IMR-90 (cell line): ENCODE results near the gene GAREM1. TPM values are rescaled to one million over a fixed set of nuclear protein-coding genes. Genes with fewer than 3 reads are reported as not detected.
A peak's percentile ranks its signal among the peaks of the same experiment; 100 is the strongest.

Experiments used
- ATAC-seq: fragments of 200-7000 bp; cut with Tn5 transposase; 2 replicates; pipeline ENCODE4 v1.9.1; 2020; ENCODE audit warnings: low read depth, mild to moderate bottlenecking, moderate library complexity
- BruUV-seq: library from RNA; stranded (reverse); fragments of 400-500 nt; replicated peaks from 2 replicates; lab custom pipeline; 2021; lab: Mats Ljungman, UMichigan
- CTCF ChIA-PET: fragments of 300-600 bp; formaldehyde crosslinking; extraction: SDS; loops from one replicate; lab custom pipeline; 2021; ENCODE audit warnings: antibody characterized with exemption; lab: Yijun Ruan, JAX
- POLR2A ChIA-PET: fragments of 300-600 bp; sonication (Branson Sonifier 250); formaldehyde crosslinking; loops from one replicate; lab custom pipeline; 2022; ENCODE audit warnings: antibody characterized with exemption; ENCODE audit not compliant: unreplicated experiment; lab: Charles Lee
- DNase-seq: peaks from one replicate; pipeline ENCODE4 v3.0.0; 2013
- H2AFZ ChIP-seq: replicated peaks from 2 replicates; pipeline ENCODE3; 2013; ENCODE audit warnings: low read length, mild to moderate bottlenecking; ENCODE audit not compliant: poor library complexity
- H2AK5ac ChIP-seq: 2 replicates; pipeline ENCODE4 v1.6.1; 2013; ENCODE audit warnings: low read depth, low read length, inconsistent platforms
- H2AK9ac ChIP-seq: replicated peaks from 2 replicates; pipeline ENCODE3; 2013; ENCODE audit warnings: mild to moderate bottlenecking, low read depth, low read length, moderate library complexity; ENCODE audit not compliant: poor library complexity
- H2BK120ac ChIP-seq: 2 replicates; pipeline ENCODE4 v1.6.1; 2013; ENCODE audit warnings: low read depth, low read length, inconsistent platforms
- H2BK15ac ChIP-seq: 3 replicates; pipeline ENCODE4 v1.6.1; 2013; ENCODE audit warnings: low read depth, low read length, inconsistent platforms
- H2BK20ac ChIP-seq: 2 replicates; pipeline ENCODE4 v1.6.1; 2013; ENCODE audit warnings: low read depth, mild to moderate bottlenecking, inconsistent platforms, low read length, moderate library complexity
- H2BK5ac ChIP-seq: 2 replicates; pipeline ENCODE4 v1.6.1; 2013; ENCODE audit warnings: mild to moderate bottlenecking, low read depth, low read length, inconsistent platforms; ENCODE audit not compliant: poor library complexity, severe bottlenecking
- H3K14ac ChIP-seq: replicated peaks from 2 replicates; pipeline ENCODE4 v1.6.1; 2013; ENCODE audit warnings: low read depth, low read length, inconsistent platforms
- H3K18ac ChIP-seq: 2 replicates; pipeline ENCODE4 v1.6.1; 2013; ENCODE audit warnings: low read depth, low read length, control low read depth
- H3K23ac ChIP-seq: 2 replicates; pipeline ENCODE4 v1.6.1; 2013; ENCODE audit warnings: low read depth, low read length, inconsistent platforms
- H3K27ac ChIP-seq: 2 replicates; pipeline ENCODE4 v1.5.1; 2013; ENCODE audit warnings: mild to moderate bottlenecking, control low read depth, low read length; ENCODE audit not compliant: insufficient read depth
- H3K27me3 ChIP-seq: 2 replicates; pipeline ENCODE4 v1.6.1; 2013; ENCODE audit warnings: low read length; ENCODE audit not compliant: control insufficient read depth, insufficient read depth
- H3K36me3 ChIP-seq: 2 replicates; pipeline ENCODE4 v1.6.1; 2013; ENCODE audit warnings: low read length, mixed read lengths; ENCODE audit not compliant: control insufficient read depth, insufficient read depth
- H3K4ac ChIP-seq: 2 replicates; pipeline ENCODE4 v1.6.1; 2013; ENCODE audit warnings: low read depth, low read length, inconsistent platforms
- H3K4me1 ChIP-seq: 2 replicates; pipeline ENCODE4 v1.6.1; 2013; ENCODE audit warnings: low read length, mixed read lengths; ENCODE audit not compliant: control insufficient read depth, insufficient read depth
- H3K4me2 ChIP-seq: 2 replicates; pipeline ENCODE4 v1.6.1; 2013; ENCODE audit warnings: low read depth, mild to moderate bottlenecking, control low read depth, low read length, moderate library complexity
- H3K4me3 ChIP-seq: 2 replicates; pipeline ENCODE4 v1.5.1; 2013; ENCODE audit warnings: low read depth, mild to moderate bottlenecking, control low read depth, low read length, moderate library complexity; ENCODE audit not compliant: insufficient read depth
- H3K56ac ChIP-seq: 2 replicates; pipeline ENCODE4 v1.6.1; 2013; ENCODE audit warnings: low read length, inconsistent platforms; ENCODE audit not compliant: insufficient read depth; ENCODE audit errors: extremely low read depth
- H3K79me1 ChIP-seq, 2 experiments: 2 replicates each; pipeline ENCODE4 v1.6.1; 2013; ENCODE audit warnings: low read length in 2 of 2, inconsistent platforms in 1 of 2, low read depth in 1 of 2
- H3K9ac ChIP-seq: 2 replicates; pipeline ENCODE4 v1.6.1; 2013; ENCODE audit warnings: low read depth, low read length, control low read depth
- H3K9me1 ChIP-seq: 2 replicates; pipeline ENCODE4 v1.6.1; 2013; ENCODE audit warnings: low read length, inconsistent platforms; ENCODE audit not compliant: insufficient read depth
- H3K9me3 ChIP-seq: 2 replicates; pipeline ENCODE4 v1.6.1; 2013; ENCODE audit warnings: low read length; ENCODE audit not compliant: control insufficient read depth, insufficient read depth
- H4K20me1 ChIP-seq: 2 replicates; pipeline ENCODE4 v1.6.1; 2013; ENCODE audit warnings: low read length, inconsistent platforms; ENCODE audit not compliant: insufficient read depth
- H4K5ac ChIP-seq: 2 replicates; pipeline ENCODE4 v1.6.1; 2013; ENCODE audit warnings: mild to moderate bottlenecking, low read depth, low read length, control low read depth
- H4K8ac ChIP-seq, 2 experiments: 2 replicates each; pipeline ENCODE4 v1.6.1; 2013; ENCODE audit warnings: low read depth in 2 of 2, low read length in 2 of 2, control low read depth in 1 of 2, inconsistent platforms in 1 of 2
- H4K91ac ChIP-seq: 2 replicates; pipeline ENCODE4 v1.6.1; 2013; ENCODE audit warnings: low read depth, low read length, inconsistent platforms; ENCODE audit not compliant: insufficient read depth
- CHD1 ChIP-seq: IDR thresholded peaks from 2 replicates; pipeline ENCODE4 v1.6.1; 2012; ENCODE audit warnings: low read depth, low read length, improper control_type of control experiment
- MAFK ChIP-seq: IDR thresholded peaks from 2 replicates; pipeline ENCODE4 v1.6.1; 2012; ENCODE audit warnings: low read depth, low read length, improper control_type of control experiment
- WGBS, 2 experiments: methylation state at CpG; one replicate each; pipeline versions ENCODE4 v1.1.5 to v1.1.7; 2013; ENCODE audit warnings: missing lambda C conversion rate in 2 of 2; ENCODE audit not compliant: insufficient read length in 1 of 2; ENCODE audit errors: extremely low coverage in 2 of 2; 5-methylcytosine and 5-hydroxymethylcytosine counted together
- dilution Hi-C: fragments of 300-500 bp; cut with HindIII; formaldehyde crosslinking; loops from one replicate; pipeline ENCODE4 v1.14.3; 2018; ENCODE audit warnings: low sequenced_read_pairs; ENCODE audit not compliant: unreplicated experiment
- in situ Hi-C: fragments of 300-500 bp; cut with MboI; formaldehyde crosslinking; loops from 3 replicates; pipeline ENCODE4 v1.14.3; 2019; ENCODE audit warnings: low sequenced_read_pairs, inconsistent platforms, mixed read lengths
- intact Hi-C: fragments of 100-400 bp; cut with micrococcal nuclease; formaldehyde crosslinking; loops from 2 replicates; pipeline ENCODE4 v1.10.0; 2022
- polyA plus RNA-seq, 3 experiments: library from polyadenylated mRNA; depleted of rRNA; stranded (reverse); fragments of >200 nt; gene quantifications; 2 replicates each; pipeline ENCODE4 v1.2.3, GENCODE V29; 2012; ENCODE audit warnings: low replicate concordance in 1 of 3
- total RNA-seq: library from RNA; depleted of rRNA; stranded (reverse); fragments of >200 nt; gene quantifications from 2 replicates; pipeline ENCODE4 v1.2.3, GENCODE V29; 2012
- TF ChIP-seq, protein P1 (sequence below): fragments of 150-350 bp; IDR thresholded peaks from 2 replicates; pipeline ENCODE4 v1.6.1; 2016; ENCODE audit warnings: low read depth, mild to moderate bottlenecking, low read length, moderate library complexity, borderline replicate concordance

The GAREM1 gene
- total and polyA plus RNA-seq, 2 of the 4 experiments (the other 2 are of a cell fraction) = 1.4 to 2.3 TPM

DNA sequence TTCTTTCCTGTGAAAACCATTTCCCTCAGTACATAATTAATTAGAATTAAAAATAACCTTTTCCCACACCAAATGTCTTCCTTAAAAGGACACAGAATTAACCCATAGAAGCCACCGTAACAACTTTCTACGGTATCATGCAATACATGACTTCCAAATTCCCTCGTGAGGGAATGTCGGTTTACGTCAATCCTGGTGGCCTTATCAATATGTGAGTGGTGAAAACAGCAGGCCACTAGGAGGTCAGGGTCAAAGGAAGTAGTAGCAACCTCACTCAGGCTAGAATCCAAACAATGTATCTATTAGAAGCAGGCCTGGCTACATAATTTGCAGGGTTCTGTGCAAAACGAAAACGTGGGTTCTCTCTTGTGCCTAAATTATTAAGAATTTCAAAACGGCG lies 112.2 kb downstream of the GAREM1 start:
- no peak overlapping the region for H4K8ac ChIP-seq
- no peak overlapping the region for H2AK9ac ChIP-seq
- no peaks in the 10 kb centered on the region for H3K36me3 ChIP-seq
- ChIA-PET CTCF (interaction anchor here (0.6 kb wide), 1 partner anchor 11 kb away, joined by 3 read pairs; no protein-coding TSS in a partner anchor), POLR2A (no interaction called here)
- H3K79me1 ChIP-seq = no peaks in the 10 kb centered on the region
- in situ Hi-C loops = no loop called here
- no peak overlapping the region for H3K18ac ChIP-seq
- no TSS peak for BruUV-seq
- intact Hi-C loops = no loop called here
- ATAC-seq (no peak), DNase-seq (no peak)
- H2AFZ ChIP-seq = no peak overlapping the region
- H2AK5ac ChIP-seq = peak overlapping the region; percentile 69; the same call in 1 of the 2 replicates
- H3K27me3 ChIP-seq = no peaks in the 10 kb centered on the region
- H3K4me2 ChIP-seq = no peak overlapping the region
- TF ChIP-seq, protein P1, sequence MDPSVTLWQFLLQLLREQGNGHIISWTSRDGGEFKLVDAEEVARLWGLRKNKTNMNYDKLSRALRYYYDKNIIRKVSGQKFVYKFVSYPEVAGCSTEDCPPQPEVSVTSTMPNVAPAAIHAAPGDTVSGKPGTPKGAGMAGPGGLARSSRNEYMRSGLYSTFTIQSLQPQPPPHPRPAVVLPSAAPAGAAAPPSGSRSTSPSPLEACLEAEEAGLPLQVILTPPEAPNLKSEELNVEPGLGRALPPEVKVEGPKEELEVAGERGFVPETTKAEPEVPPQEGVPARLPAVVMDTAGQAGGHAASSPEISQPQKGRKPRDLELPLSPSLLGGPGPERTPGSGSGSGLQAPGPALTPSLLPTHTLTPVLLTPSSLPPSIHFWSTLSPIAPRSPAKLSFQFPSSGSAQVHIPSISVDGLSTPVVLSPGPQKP = no peak
- TF ChIP-seq CHD1 (no peak), MAFK (no peak)
- dilution Hi-C loops = no loop called here
- no peak overlapping the region for H3K56ac ChIP-seq
- no peak overlapping the region for H4K5ac ChIP-seq
- no peaks in the 10 kb centered on the region for H3K9me3 ChIP-seq
- no peak overlapping the region for H3K4me3 ChIP-seq
- H2BK120ac ChIP-seq = no peak overlapping the region
- H3K14ac ChIP-seq = no peak overlapping the region
- no peak overlapping the region for H3K4ac ChIP-seq
- 62% methylated on average over 2 of the region's 9 CpGs; no CpG with 5 or more reads in 1 of the 2 experiments for WGBS, 2 experiments
- H3K23ac ChIP-seq = no peak overlapping the region
- H2BK15ac ChIP-seq = no peak overlapping the region
- H3K27ac ChIP-seq = no peak overlapping the region
- H3K4me1 ChIP-seq = peaks cover 2% of the 10 kb centered on the region; the same call in 1 of the 2 replicates
- no peak overlapping the region for H2BK20ac ChIP-seq
- H4K91ac ChIP-seq = no peak overlapping the region
- no peak overlapping the region for H2BK5ac ChIP-seq
- H3K9ac ChIP-seq = no peak overlapping the region
- H3K9me1 ChIP-seq = no peaks in the 10 kb centered on the region
- H4K20me1 ChIP-seq = no peaks in the 10 kb centered on the region
